Stimulated activated CD4-positive, alpha-beta T cell treated with anti-CD3 and anti-CD28 coated beads, Interleukin-12 subunit alpha, Interleukin-12 subunit beta, amount 100 ng/mL, for 4 hours (primary cell): Measurements from ENCODE around the gene UNC5A.
"Not testable (repeated sequence)": the region's sequence is repeated elsewhere in the genome, so short reads cannot be mapped to it uniquely, and the experiment has no call there.

Experiments used
- DNase-seq: peaks from one replicate; pipeline ENCODE4 v3.0.0-alpha.2; 2020

The UNC5A gene

GRCh38 chr5:176866707-176867310 is 56.5 kb downstream of the UNC5A start:
- no peak for DNase-seq

- no peak for DNase-seq
Measured at GRCh38 chr5:176868126-176868525, 57.8 kb downstream of the UNC5A start.

- no peak for DNase-seq
Measured at GRCh38 chr5:176868731-176869130, 58.4 kb downstream of the UNC5A start.

GRCh38 chr5:176869501-176870109 is 59.2 kb downstream of the UNC5A start:
- DNase-seq: no peak

- DNase-seq: no peak
Measured at GRCh38 chr5:176870110-176870591, 59.8 kb downstream of the UNC5A start.

- not testable (repeated sequence) for DNase-seq
Measured at GRCh38 chr5:176870644-176871043, 60.3 kb downstream of the UNC5A start.

GRCh38 chr5:176872586-176872985 is 62.2 kb downstream of the UNC5A start:
- DNase-seq: not testable (repeated sequence)

GRCh38 chr5:176873011-176873410 is 62.7 kb downstream of the UNC5A start:
- not testable (repeated sequence) for DNase-seq

GRCh38 chr5:176873541-176874172 is 63.3 kb downstream of the UNC5A start:
- DNase-seq: no peak

GRCh38 chr5:176874198-176874780 is 63.9 kb downstream of the UNC5A start:
- DNase-seq: no peak

GRCh38 chr5:176875014-176875550 is 64.7 kb downstream of the UNC5A start:
- no peak for DNase-seq

GRCh38 chr5:176875783-176876505 is 65.6 kb downstream of the UNC5A start:
- no peak for DNase-seq

- no peak for DNase-seq
Measured at GRCh38 chr5:176876506-176877431, 66.4 kb downstream of the UNC5A start.

- DNase-seq: no peak
Measured at GRCh38 chr5:176877793-176878331, 67.5 kb downstream of the UNC5A start.

- DNase-seq: no peak
Measured at GRCh38 chr5:176878463-176878862, 68.1 kb downstream of the UNC5A start.

- no peak for DNase-seq
Measured at GRCh38 chr5:176878906-176879662, 68.7 kb downstream of the UNC5A start.

GRCh38 chr5:176879663-176880361 is 69.5 kb downstream of the UNC5A start:
- DNase-seq: no peak

GRCh38 chr5:176880366-176881020 is 70.1 kb downstream of the UNC5A start:
- DNase-seq: no peak

- no peak for DNase-seq
Measured at GRCh38 chr5:176881021-176881749, 70.8 kb downstream of the UNC5A start.
